IMR-90 (cell line): ENCODE results near the gene CCDC87. TPM values are rescaled to one million over a fixed set of nuclear protein-coding genes. Genes with fewer than 3 reads are reported as not detected.

Source experiments
- ATAC-seq: fragments of 200-7000 bp; cut with Tn5 transposase; 2 replicates; pipeline ENCODE4 v1.9.1; 2020; ENCODE audit warnings: low read depth, mild to moderate bottlenecking, moderate library complexity
- BruUV-seq: library from RNA; stranded (reverse); fragments of 400-500 nt; replicated peaks from 2 replicates; lab custom pipeline; 2021; lab: Mats Ljungman, UMichigan
- CTCF ChIA-PET: fragments of 300-600 bp; formaldehyde crosslinking; extraction: SDS; loops from one replicate; lab custom pipeline; 2021; ENCODE audit warnings: antibody characterized with exemption; lab: Yijun Ruan, JAX
- POLR2A ChIA-PET: fragments of 300-600 bp; sonication (Branson Sonifier 250); formaldehyde crosslinking; loops from one replicate; lab custom pipeline; 2022; ENCODE audit warnings: antibody characterized with exemption; ENCODE audit not compliant: unreplicated experiment; lab: Charles Lee
- DNase-seq: peaks from one replicate; pipeline ENCODE4 v3.0.0; 2013
- H2AFZ ChIP-seq: replicated peaks from 2 replicates; pipeline ENCODE3; 2013; ENCODE audit warnings: low read length, mild to moderate bottlenecking; ENCODE audit not compliant: poor library complexity
- H2AK5ac ChIP-seq: 2 replicates; pipeline ENCODE4 v1.6.1; 2013; ENCODE audit warnings: low read depth, low read length, inconsistent platforms
- H2AK9ac ChIP-seq: replicated peaks from 2 replicates; pipeline ENCODE3; 2013; ENCODE audit warnings: mild to moderate bottlenecking, low read depth, low read length, moderate library complexity; ENCODE audit not compliant: poor library complexity
- H2BK120ac ChIP-seq: 2 replicates; pipeline ENCODE4 v1.6.1; 2013; ENCODE audit warnings: low read depth, low read length, inconsistent platforms
- H2BK15ac ChIP-seq: 3 replicates; pipeline ENCODE4 v1.6.1; 2013; ENCODE audit warnings: low read depth, low read length, inconsistent platforms
- H2BK20ac ChIP-seq: 2 replicates; pipeline ENCODE4 v1.6.1; 2013; ENCODE audit warnings: low read depth, mild to moderate bottlenecking, inconsistent platforms, low read length, moderate library complexity
- H2BK5ac ChIP-seq: 2 replicates; pipeline ENCODE4 v1.6.1; 2013; ENCODE audit warnings: mild to moderate bottlenecking, low read depth, low read length, inconsistent platforms; ENCODE audit not compliant: poor library complexity, severe bottlenecking
- H3K14ac ChIP-seq: replicated peaks from 2 replicates; pipeline ENCODE4 v1.6.1; 2013; ENCODE audit warnings: low read depth, low read length, inconsistent platforms
- H3K18ac ChIP-seq: 2 replicates; pipeline ENCODE4 v1.6.1; 2013; ENCODE audit warnings: low read depth, low read length, control low read depth
- H3K23ac ChIP-seq: 2 replicates; pipeline ENCODE4 v1.6.1; 2013; ENCODE audit warnings: low read depth, low read length, inconsistent platforms
- H3K27ac ChIP-seq: 2 replicates; pipeline ENCODE4 v1.5.1; 2013; ENCODE audit warnings: mild to moderate bottlenecking, control low read depth, low read length; ENCODE audit not compliant: insufficient read depth
- H3K27me3 ChIP-seq: 2 replicates; pipeline ENCODE4 v1.6.1; 2013; ENCODE audit warnings: low read length; ENCODE audit not compliant: control insufficient read depth, insufficient read depth
- H3K36me3 ChIP-seq: 2 replicates; pipeline ENCODE4 v1.6.1; 2013; ENCODE audit warnings: low read length, mixed read lengths; ENCODE audit not compliant: control insufficient read depth, insufficient read depth
- H3K4ac ChIP-seq: 2 replicates; pipeline ENCODE4 v1.6.1; 2013; ENCODE audit warnings: low read depth, low read length, inconsistent platforms
- H3K4me1 ChIP-seq: 2 replicates; pipeline ENCODE4 v1.6.1; 2013; ENCODE audit warnings: low read length, mixed read lengths; ENCODE audit not compliant: control insufficient read depth, insufficient read depth
- H3K4me2 ChIP-seq: 2 replicates; pipeline ENCODE4 v1.6.1; 2013; ENCODE audit warnings: low read depth, mild to moderate bottlenecking, control low read depth, low read length, moderate library complexity
- H3K4me3 ChIP-seq: 2 replicates; pipeline ENCODE4 v1.5.1; 2013; ENCODE audit warnings: low read depth, mild to moderate bottlenecking, control low read depth, low read length, moderate library complexity; ENCODE audit not compliant: insufficient read depth
- H3K56ac ChIP-seq: 2 replicates; pipeline ENCODE4 v1.6.1; 2013; ENCODE audit warnings: low read length, inconsistent platforms; ENCODE audit not compliant: insufficient read depth; ENCODE audit errors: extremely low read depth
- H3K79me1 ChIP-seq, 2 experiments: 2 replicates each; pipeline ENCODE4 v1.6.1; 2013; ENCODE audit warnings: low read length in 2 of 2, inconsistent platforms in 1 of 2, low read depth in 1 of 2
- H3K9ac ChIP-seq: 2 replicates; pipeline ENCODE4 v1.6.1; 2013; ENCODE audit warnings: low read depth, low read length, control low read depth
- H3K9me1 ChIP-seq: 2 replicates; pipeline ENCODE4 v1.6.1; 2013; ENCODE audit warnings: low read length, inconsistent platforms; ENCODE audit not compliant: insufficient read depth
- H3K9me3 ChIP-seq: 2 replicates; pipeline ENCODE4 v1.6.1; 2013; ENCODE audit warnings: low read length; ENCODE audit not compliant: control insufficient read depth, insufficient read depth
- H4K20me1 ChIP-seq: 2 replicates; pipeline ENCODE4 v1.6.1; 2013; ENCODE audit warnings: low read length, inconsistent platforms; ENCODE audit not compliant: insufficient read depth
- H4K5ac ChIP-seq: 2 replicates; pipeline ENCODE4 v1.6.1; 2013; ENCODE audit warnings: mild to moderate bottlenecking, low read depth, low read length, control low read depth
- H4K8ac ChIP-seq, 2 experiments: 2 replicates each; pipeline ENCODE4 v1.6.1; 2013; ENCODE audit warnings: low read depth in 2 of 2, low read length in 2 of 2, control low read depth in 1 of 2, inconsistent platforms in 1 of 2
- H4K91ac ChIP-seq: 2 replicates; pipeline ENCODE4 v1.6.1; 2013; ENCODE audit warnings: low read depth, low read length, inconsistent platforms; ENCODE audit not compliant: insufficient read depth
- BHLHE40 ChIP-seq: fragments of 150-350 bp; IDR thresholded peaks from 2 replicates; pipeline ENCODE4 v1.6.1; 2016; ENCODE audit warnings: mild to moderate bottlenecking, low read depth, low read length
- CEBPB ChIP-seq: IDR thresholded peaks from 2 replicates; pipeline ENCODE4 v1.6.1; 2012; ENCODE audit warnings: low read depth, low read length, improper control_type of control experiment
- CHD1 ChIP-seq: IDR thresholded peaks from 2 replicates; pipeline ENCODE4 v1.6.1; 2012; ENCODE audit warnings: low read depth, low read length, improper control_type of control experiment
- ELK1 ChIP-seq: fragments of 150-350 bp; IDR thresholded peaks from 2 replicates; pipeline ENCODE4 v1.6.1; 2016; ENCODE audit warnings: low read depth, mild to moderate bottlenecking, low read length, moderate library complexity, borderline replicate concordance
- FOS ChIP-seq: fragments of 150-350 bp; IDR thresholded peaks from 2 replicates; pipeline ENCODE4 v1.6.1; 2016; ENCODE audit warnings: low read depth, low read length
- MAFK ChIP-seq: IDR thresholded peaks from 2 replicates; pipeline ENCODE4 v1.6.1; 2012; ENCODE audit warnings: low read depth, low read length, improper control_type of control experiment
- MAZ ChIP-seq: IDR thresholded peaks from 2 replicates; pipeline ENCODE4 v1.6.1; 2012; ENCODE audit warnings: low read depth, mild to moderate bottlenecking, low read length, improper control_type of control experiment, moderate library complexity, borderline replicate concordance
- MXI1 ChIP-seq: IDR thresholded peaks from 2 replicates; pipeline ENCODE4 v1.6.1; 2012; ENCODE audit warnings: low read depth, mild to moderate bottlenecking, low read length, moderate library complexity, borderline replicate concordance
- NFE2L2 ChIP-seq: fragments of 150-350 bp; IDR thresholded peaks from 2 replicates; pipeline ENCODE4 v1.6.1; 2016; ENCODE audit warnings: low read depth, mild to moderate bottlenecking, low read length
- POLR2A ChIP-seq: IDR thresholded peaks from 2 replicates; pipeline ENCODE4 v1.6.1; 2012; ENCODE audit warnings: mild to moderate bottlenecking, low read depth, low read length
- RAD21 ChIP-seq: IDR thresholded peaks from 2 replicates; pipeline ENCODE4 v1.6.1; 2012; ENCODE audit warnings: low read length, improper control_type of control experiment
- RCOR1 ChIP-seq: IDR thresholded peaks from 2 replicates; pipeline ENCODE4 v1.6.1; 2012; ENCODE audit warnings: mild to moderate bottlenecking, low read length, improper control_type of control experiment; ENCODE audit not compliant: insufficient replicate concordance
- RFX5 ChIP-seq: IDR thresholded peaks from 2 replicates; pipeline ENCODE4 v1.8.0; 2012; ENCODE audit warnings: low read depth, mild to moderate bottlenecking, low read length, moderate library complexity
- SMC3 ChIP-seq: fragments of 150-350 bp; IDR thresholded peaks from 2 replicates; pipeline ENCODE4 v1.6.1; 2016; ENCODE audit warnings: low read depth, mild to moderate bottlenecking, antibody characterized with exemption, low read length, moderate library complexity
- WGBS, 2 experiments: methylation state at CpG; one replicate each; pipeline versions ENCODE4 v1.1.5 to v1.1.7; 2013; ENCODE audit warnings: missing lambda C conversion rate in 2 of 2; ENCODE audit not compliant: insufficient read length in 1 of 2; ENCODE audit errors: extremely low coverage in 2 of 2; 5-methylcytosine and 5-hydroxymethylcytosine counted together
- dilution Hi-C: fragments of 300-500 bp; cut with HindIII; formaldehyde crosslinking; loops from one replicate; pipeline ENCODE4 v1.14.3; 2018; ENCODE audit warnings: low sequenced_read_pairs; ENCODE audit not compliant: unreplicated experiment
- in situ Hi-C: fragments of 300-500 bp; cut with MboI; formaldehyde crosslinking; loops from 3 replicates; pipeline ENCODE4 v1.14.3; 2019; ENCODE audit warnings: low sequenced_read_pairs, inconsistent platforms, mixed read lengths
- intact Hi-C: fragments of 100-400 bp; cut with micrococcal nuclease; formaldehyde crosslinking; loops from 2 replicates; pipeline ENCODE4 v1.10.0; 2022
- polyA plus RNA-seq, 3 experiments: library from polyadenylated mRNA; depleted of rRNA; stranded (reverse); fragments of >200 nt; gene quantifications; 2 replicates each; pipeline ENCODE4 v1.2.3, GENCODE V29; 2012; ENCODE audit warnings: low replicate concordance in 1 of 3
- total RNA-seq: library from RNA; depleted of rRNA; stranded (reverse); fragments of >200 nt; gene quantifications from 2 replicates; pipeline ENCODE4 v1.2.3, GENCODE V29; 2012
- TF ChIP-seq, protein P1 (sequence below): fragments of 150-350 bp; IDR thresholded peaks from 2 replicates; pipeline ENCODE4 v1.6.1; 2017; ENCODE audit warnings: mild to moderate bottlenecking, antibody characterized with exemption, low read length, low read depth
- TF ChIP-seq, protein P2 (sequence below): conservative IDR thresholded peaks from 2 replicates; pipeline ENCODE4 v1.5.1; 2012; ENCODE audit warnings: mild to moderate bottlenecking, low read depth, low read length, improper control_type of control experiment

The CCDC87 gene
- total and polyA plus RNA-seq, 2 of the 4 experiments (the other 2 are of a cell fraction): 0.18 to 0.19 TPM

DNA sequence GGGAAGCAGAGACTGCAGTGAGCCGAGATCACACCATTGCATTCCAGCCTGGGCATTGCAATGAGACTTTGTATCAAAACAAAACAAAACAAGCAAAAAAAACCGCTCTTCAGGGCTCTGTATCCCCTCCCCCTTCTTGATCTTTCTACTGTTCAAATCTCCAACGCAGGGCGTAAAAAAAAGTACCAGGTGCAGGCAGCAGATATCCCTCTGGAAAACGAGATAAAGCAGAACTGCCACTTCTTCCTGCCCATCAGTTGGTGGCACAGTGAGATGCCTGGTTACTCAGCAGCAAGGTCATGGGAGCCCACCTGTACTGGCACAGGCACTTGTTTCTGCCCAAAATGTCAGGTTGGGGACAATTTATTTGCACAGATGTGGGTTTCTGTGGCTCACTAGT, 11.3 kb upstream of the CCDC87 start:
- no peak for ATAC-seq
- no peak overlapping the region for H3K4ac ChIP-seq
- H3K9ac ChIP-seq: no peak overlapping the region
- no peak overlapping the region for H3K56ac ChIP-seq
- no peak overlapping the region for H3K4me3 ChIP-seq
- H4K20me1 ChIP-seq: peaks cover 33% of the 10 kb centered on the region
- H3K4me2 ChIP-seq: no peak overlapping the region
- H3K9me3 ChIP-seq: no peaks in the 10 kb centered on the region
- no peak overlapping the region for H3K18ac ChIP-seq
- H4K91ac ChIP-seq: no peak overlapping the region
- H4K5ac ChIP-seq: no peak overlapping the region
- no peak overlapping the region for H2AK9ac ChIP-seq
- intact Hi-C loops: no loop called here
- dilution Hi-C loops: no loop called here
- no peak overlapping the region for H2BK15ac ChIP-seq
- CTCF ChIA-PET: no interaction called here
- H3K9me1 ChIP-seq: peaks cover 26% of the 10 kb centered on the region; the same call in 1 of the 2 replicates
- H2BK20ac ChIP-seq: no peak overlapping the region
- H3K4me1 ChIP-seq: peaks cover 12% of the 10 kb centered on the region
- H4K8ac ChIP-seq: no peak overlapping the region
- DNase-seq: no peak
- no peak overlapping the region for H3K14ac ChIP-seq
- TF ChIP-seq MAFK (no peak), RCOR1 (no peak), CHD1 (no peak), MAZ (no peak), CEBPB (no peak), BHLHE40 (no peak), SMC3 (no peak), RAD21 (no peak), RFX5 (no peak), ELK1 (no peak), FOS (no peak), NFE2L2 (no peak), MXI1 (no peak), POLR2A (no peak)
- TF ChIP-seq, protein P1, sequence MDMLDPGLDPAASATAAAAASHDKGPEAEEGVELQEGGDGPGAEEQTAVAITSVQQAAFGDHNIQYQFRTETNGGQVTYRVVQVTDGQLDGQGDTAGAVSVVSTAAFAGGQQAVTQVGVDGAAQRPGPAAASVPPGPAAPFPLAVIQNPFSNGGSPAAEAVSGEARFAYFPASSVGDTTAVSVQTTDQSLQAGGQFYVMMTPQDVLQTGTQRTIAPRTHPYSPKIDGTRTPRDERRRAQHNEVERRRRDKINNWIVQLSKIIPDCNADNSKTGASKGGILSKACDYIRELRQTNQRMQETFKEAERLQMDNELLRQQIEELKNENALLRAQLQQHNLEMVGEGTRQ: no peak
- TF ChIP-seq, protein P2, sequence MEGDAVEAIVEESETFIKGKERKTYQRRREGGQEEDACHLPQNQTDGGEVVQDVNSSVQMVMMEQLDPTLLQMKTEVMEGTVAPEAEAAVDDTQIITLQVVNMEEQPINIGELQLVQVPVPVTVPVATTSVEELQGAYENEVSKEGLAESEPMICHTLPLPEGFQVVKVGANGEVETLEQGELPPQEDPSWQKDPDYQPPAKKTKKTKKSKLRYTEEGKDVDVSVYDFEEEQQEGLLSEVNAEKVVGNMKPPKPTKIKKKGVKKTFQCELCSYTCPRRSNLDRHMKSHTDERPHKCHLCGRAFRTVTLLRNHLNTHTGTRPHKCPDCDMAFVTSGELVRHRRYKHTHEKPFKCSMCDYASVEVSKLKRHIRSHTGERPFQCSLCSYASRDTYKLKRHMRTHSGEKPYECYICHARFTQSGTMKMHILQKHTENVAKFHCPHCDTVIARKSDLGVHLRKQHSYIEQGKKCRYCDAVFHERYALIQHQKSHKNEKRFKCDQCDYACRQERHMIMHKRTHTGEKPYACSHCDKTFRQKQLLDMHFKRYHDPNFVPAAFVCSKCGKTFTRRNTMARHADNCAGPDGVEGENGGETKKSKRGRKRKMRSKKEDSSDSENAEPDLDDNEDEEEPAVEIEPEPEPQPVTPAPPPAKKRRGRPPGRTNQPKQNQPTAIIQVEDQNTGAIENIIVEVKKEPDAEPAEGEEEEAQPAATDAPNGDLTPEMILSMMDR: no peak
- WGBS, 2 experiments: 80% methylated on average over 2 of the region's 5 CpGs; no CpG with 5 or more reads in 1 of the 2 experiments
- H3K27me3 ChIP-seq: no peaks in the 10 kb centered on the region
- no peak overlapping the region for H3K27ac ChIP-seq
- no peak overlapping the region for H2BK120ac ChIP-seq
- in situ Hi-C loops: no loop called here
- POLR2A ChIA-PET: no interaction called here
- H2AFZ ChIP-seq: no peak overlapping the region
- H3K23ac ChIP-seq: no peak overlapping the region
- no peak overlapping the region for H2BK5ac ChIP-seq
- no peak overlapping the region for H2AK5ac ChIP-seq
- no TSS peak for BruUV-seq
- peaks cover 5 to 26% of the 10 kb centered on the region in 2 experiments; a peak in 3 of 4 replicates for H3K79me1 ChIP-seq
- H3K36me3 ChIP-seq: peaks cover 37% of the 10 kb centered on the region
